Left ventricle myocardium inferior (tissue), 1 donor: Measurements from ENCODE around the gene UBE2E1. TPM values are rescaled to one million over a fixed set of nuclear protein-coding genes. Genes with fewer than 3 reads are reported as not detected.
A peak's percentile ranks its signal among the peaks of the same experiment; 100 is the strongest.

Experiments used
- DNase-seq: peaks from one replicate; pipeline ENCODE4 v3.0.0-alpha.2; 2020
- H3K27ac ChIP-seq: fragments of 200-600 bp; replicated peaks from 2 replicates; pipeline ENCODE4 v1.8.0; 2021
- H3K27me3 ChIP-seq: fragments of 200-600 bp; 2 replicates; pipeline ENCODE4 v1.8.0; 2021; ENCODE audit warnings: low read depth
- H3K36me3 ChIP-seq: fragments of 200-600 bp; 2 replicates; pipeline ENCODE4 v1.8.0; 2021
- H3K4me1 ChIP-seq: fragments of 200-600 bp; 2 replicates; pipeline ENCODE4 v1.8.0; 2021
- H3K4me3 ChIP-seq: fragments of 200-600 bp; 2 replicates; pipeline ENCODE4 v1.8.0; 2021; ENCODE audit warnings: mild to moderate bottlenecking, moderate library complexity
- H3K9me3 ChIP-seq: fragments of 200-600 bp; replicated peaks from 2 replicates; pipeline ENCODE4 v1.8.0; 2021
- intact Hi-C: fragments of 100-400 bp; cut with micrococcal nuclease; formaldehyde crosslinking; loops from one replicate; pipeline ENCODE4 v1.11.0; 2022
- total RNA-seq: library from RNA; stranded (reverse); fragmentation: NEBNext Ultra II Directional; extraction: Animal tissue kit (Norgen Biotek cat#: 25700); gene quantifications from one replicate; pipeline ENCODE4 v1.2.1, GENCODE V29; 2021
- TF ChIP-seq, protein P1 (sequence below): fragments of 200-600 bp; IDR thresholded peaks from 2 replicates; pipeline ENCODE4 v1.8.0; 2021; ENCODE audit warnings: antibody characterized with exemption, mild to moderate bottlenecking, borderline replicate concordance
- donor health status: DM: no; HTN: yes; CAD: no; lungs with severe emphysema.

The UBE2E1 gene
- total RNA-seq, 1 donor from 2014 or later, result 65.0 TPM

DNA sequence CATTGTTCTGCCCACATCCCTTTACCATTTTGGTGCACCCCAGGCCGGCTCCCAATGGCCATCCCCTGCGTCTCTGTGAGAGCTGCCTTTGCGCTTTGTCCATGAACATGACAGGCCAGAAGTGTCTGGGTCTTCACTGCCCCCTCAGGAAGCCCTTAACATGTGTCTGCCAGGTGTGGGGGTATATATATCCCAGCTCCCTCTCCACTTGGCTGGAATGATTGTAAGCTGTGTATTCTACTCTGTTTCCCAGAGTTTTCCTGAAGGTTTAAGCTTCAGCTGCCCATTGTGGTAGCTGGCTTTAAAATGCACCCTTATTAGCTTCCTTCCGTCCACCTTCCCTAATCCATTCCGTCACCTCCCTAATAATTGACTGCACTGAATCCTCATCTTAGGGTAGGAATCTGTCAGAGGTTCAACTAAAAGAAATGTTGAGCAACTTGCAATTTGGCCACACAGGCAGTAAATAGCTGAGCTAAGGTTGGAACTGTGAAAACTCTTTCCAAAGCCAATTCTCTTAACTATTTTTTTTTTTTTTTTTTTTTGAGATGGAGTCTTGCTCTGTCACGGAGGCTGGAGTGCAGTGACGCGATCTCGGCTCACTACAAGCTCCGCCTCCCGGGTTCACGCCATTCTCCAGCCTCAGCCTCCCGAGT lies 30.4 kb upstream of the UBE2E1 start:
- TF ChIP-seq, protein P1, sequence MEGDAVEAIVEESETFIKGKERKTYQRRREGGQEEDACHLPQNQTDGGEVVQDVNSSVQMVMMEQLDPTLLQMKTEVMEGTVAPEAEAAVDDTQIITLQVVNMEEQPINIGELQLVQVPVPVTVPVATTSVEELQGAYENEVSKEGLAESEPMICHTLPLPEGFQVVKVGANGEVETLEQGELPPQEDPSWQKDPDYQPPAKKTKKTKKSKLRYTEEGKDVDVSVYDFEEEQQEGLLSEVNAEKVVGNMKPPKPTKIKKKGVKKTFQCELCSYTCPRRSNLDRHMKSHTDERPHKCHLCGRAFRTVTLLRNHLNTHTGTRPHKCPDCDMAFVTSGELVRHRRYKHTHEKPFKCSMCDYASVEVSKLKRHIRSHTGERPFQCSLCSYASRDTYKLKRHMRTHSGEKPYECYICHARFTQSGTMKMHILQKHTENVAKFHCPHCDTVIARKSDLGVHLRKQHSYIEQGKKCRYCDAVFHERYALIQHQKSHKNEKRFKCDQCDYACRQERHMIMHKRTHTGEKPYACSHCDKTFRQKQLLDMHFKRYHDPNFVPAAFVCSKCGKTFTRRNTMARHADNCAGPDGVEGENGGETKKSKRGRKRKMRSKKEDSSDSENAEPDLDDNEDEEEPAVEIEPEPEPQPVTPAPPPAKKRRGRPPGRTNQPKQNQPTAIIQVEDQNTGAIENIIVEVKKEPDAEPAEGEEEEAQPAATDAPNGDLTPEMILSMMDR, result no peak
- H3K4me3 ChIP-seq, result no peak overlapping the region
- peaks cover 16% of the 10 kb centered on the region for H3K4me1 ChIP-seq
- no peaks in the 10 kb centered on the region for H3K27me3 ChIP-seq
- H3K9me3 ChIP-seq, result no peaks in the 10 kb centered on the region
- intact Hi-C loops, result no loop called here
- H3K36me3 ChIP-seq, result no peaks in the 10 kb centered on the region
- no peak for DNase-seq
- no peak overlapping the region for H3K27ac ChIP-seq

DNA sequence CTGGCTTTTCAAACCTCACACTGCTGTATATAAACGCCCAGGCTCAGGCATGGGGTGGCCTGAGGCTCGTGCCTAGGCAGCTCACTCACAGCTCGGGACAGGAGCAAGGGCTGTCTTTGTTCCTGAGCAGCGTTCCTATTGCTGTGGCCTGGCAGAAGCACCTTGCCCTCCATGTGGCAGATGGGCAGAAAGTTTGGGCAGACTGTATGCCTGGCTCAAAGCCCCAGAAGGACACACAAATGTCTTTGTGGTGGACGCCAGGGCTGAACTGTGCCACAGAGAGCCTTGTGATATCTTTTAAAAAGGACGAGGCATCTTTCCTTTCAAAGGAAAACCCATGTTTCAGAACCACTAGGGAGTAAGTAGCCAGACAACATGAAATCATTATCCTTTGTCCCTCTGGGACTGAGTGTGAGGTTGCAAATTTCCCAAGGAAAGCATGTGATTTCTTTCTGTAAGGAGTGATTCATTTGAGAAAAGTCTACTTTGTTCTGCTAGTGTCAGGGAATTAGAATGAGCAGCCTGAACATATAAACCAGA lies 29.3 kb upstream of the UBE2E1 start:
- Histone ChIP-seq H3K9me3 (no peaks in the 10 kb centered on the region), H3K36me3 (no peaks in the 10 kb centered on the region), H3K27me3 (no peaks in the 10 kb centered on the region), H3K4me3 (no peak overlapping the region), H3K27ac (peak overlapping the region; percentile 40), H3K4me1 (peaks cover 16% of the 10 kb centered on the region)
- DNase-seq, result no peak
- intact Hi-C loops, result no loop called here
- TF ChIP-seq, protein P1, result no peak

DNA sequence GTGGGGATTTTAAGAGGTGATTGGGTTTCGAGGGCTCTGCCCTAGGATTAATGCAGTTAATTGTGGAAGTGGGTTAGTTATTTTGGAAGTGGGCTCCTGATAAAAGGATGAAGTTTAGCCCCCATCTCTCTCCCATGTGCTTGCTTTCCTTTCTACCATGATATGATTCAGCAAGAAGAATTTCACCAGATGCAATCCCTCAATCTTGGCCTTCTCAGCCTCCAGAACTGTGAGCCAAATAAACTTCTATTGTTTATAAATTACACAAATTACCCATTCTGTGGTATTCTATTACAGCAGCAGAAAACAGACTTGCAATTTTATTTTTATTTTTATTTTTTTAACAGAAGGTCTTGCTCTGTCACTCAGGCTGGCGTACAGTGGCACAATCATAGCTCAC lies 27.3 kb upstream of the UBE2E1 start:
- Histone ChIP-seq H3K27ac (no peak overlapping the region), H3K9me3 (no peaks in the 10 kb centered on the region), H3K27me3 (no peaks in the 10 kb centered on the region), H3K4me1 (peaks cover 16% of the 10 kb centered on the region), H3K4me3 (no peak overlapping the region), H3K36me3 (no peaks in the 10 kb centered on the region)
- TF ChIP-seq, protein P1, result no peak
- intact Hi-C loops, result no loop called here
- no peak for DNase-seq

DNA sequence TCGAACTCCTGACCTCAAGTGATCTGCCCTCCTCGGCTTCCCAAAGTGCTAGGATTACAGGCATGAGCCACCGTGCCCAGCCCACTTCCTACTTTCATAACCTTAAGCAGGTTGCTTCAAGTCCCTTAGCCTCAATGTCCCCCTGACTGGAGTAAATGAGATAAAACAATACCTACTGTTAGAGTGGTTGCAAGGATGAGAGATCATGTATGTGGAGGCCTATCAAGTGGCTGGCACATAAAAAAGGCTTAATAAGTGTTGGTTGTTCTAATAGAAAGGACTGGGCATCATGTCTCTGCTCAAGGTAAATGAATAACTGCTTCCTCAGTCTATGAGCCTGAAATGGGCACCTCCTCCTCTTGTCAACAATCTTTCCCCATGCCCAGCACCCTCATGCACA lies 25.9 kb upstream of the UBE2E1 start:
- no peak overlapping the region for H3K27ac ChIP-seq
- no peaks in the 10 kb centered on the region for H3K27me3 ChIP-seq
- H3K36me3 ChIP-seq, result no peaks in the 10 kb centered on the region
- DNase-seq, result no peak
- H3K9me3 ChIP-seq, result no peaks in the 10 kb centered on the region
- intact Hi-C loops, result no loop called here
- peaks cover 16% of the 10 kb centered on the region for H3K4me1 ChIP-seq
- TF ChIP-seq, protein P1, result no peak
- no peak overlapping the region for H3K4me3 ChIP-seq

DNA sequence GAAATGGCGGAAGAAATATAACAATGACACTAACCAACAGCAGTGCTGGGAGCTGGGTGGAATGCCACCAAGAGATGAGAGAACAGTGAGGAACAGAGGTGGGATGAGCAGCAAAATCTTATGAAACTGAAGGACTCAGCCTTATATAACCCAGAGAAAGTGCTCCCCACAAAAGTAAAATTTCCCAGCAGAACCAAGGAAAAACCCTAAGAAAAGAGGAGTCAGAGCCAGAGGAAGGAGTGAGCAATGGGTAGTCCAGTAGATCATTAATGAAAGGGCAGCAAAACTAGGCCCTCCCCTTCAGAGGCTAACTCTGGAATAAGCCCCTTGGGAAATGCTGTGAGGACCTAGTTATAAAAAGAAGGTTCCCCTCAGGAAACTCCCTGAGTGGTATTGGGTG lies 24.7 kb upstream of the UBE2E1 start:
- H3K4me1 ChIP-seq, result peaks cover 14% of the 10 kb centered on the region
- no peak overlapping the region for H3K27ac ChIP-seq
- TF ChIP-seq, protein P1, result no peak
- no peaks in the 10 kb centered on the region for H3K9me3 ChIP-seq
- intact Hi-C loops, result no loop called here
- H3K36me3 ChIP-seq, result no peaks in the 10 kb centered on the region
- no peak overlapping the region for H3K4me3 ChIP-seq
- no peak for DNase-seq
- H3K27me3 ChIP-seq, result no peaks in the 10 kb centered on the region
